Stimulated activated CD4-positive, alpha-beta T cell treated with anti-CD3 and anti-CD28 coated beads, Interleukin-1b, Interleukin-23, amount 100 ng/mL, for 1 hour (primary cell): ENCODE results near the gene CCDC177.

ENCODE experiments used
- DNase-seq, 2 donors: peaks; one replicate each; pipeline ENCODE4 v3.0.0-alpha.2; 2020; ENCODE audit warnings: low read depth in 2 of 2

The CCDC177 gene

DNA sequence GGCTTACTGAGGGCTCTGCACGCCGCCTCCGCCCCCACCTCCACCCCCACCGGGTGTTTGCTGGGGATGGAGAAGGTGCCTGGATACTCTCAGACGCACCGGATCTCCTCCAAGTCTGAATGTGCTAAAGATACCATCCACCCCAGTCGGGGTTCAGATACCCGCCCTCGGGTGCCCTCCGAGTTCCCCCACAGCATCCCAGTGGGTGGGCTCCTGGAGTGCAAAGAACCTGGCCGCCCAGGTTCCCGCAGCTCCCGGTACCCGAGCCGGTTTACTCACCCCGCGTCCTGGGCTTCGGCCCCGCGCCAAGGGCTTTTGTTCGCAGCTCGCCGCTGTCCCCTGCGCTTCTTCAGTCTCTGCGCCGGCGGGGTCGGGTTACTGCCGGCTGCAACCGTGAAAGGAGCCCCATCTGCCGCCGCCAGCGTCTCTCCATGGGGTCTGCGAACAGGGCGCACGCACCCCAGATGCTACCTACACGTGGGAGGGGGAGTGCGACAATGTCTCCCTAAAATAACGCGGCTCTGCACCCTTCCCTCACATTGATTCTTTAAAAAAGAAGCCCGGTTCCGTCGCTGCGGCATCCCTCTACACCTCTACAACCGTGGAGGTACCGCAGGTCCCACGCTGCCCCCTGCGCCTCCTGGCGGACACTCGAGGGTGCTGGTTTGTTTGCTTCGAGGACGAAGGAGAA lies at the start of gene CCDC177:
Gene CCDC177 (minus strand): TSS at position 609 of the 691 bp plus-strand sequence. CDS start 1,249 bp downstream, outside the sequence.
- DNase-seq, result peak; percentile 50 to 62

DNA sequence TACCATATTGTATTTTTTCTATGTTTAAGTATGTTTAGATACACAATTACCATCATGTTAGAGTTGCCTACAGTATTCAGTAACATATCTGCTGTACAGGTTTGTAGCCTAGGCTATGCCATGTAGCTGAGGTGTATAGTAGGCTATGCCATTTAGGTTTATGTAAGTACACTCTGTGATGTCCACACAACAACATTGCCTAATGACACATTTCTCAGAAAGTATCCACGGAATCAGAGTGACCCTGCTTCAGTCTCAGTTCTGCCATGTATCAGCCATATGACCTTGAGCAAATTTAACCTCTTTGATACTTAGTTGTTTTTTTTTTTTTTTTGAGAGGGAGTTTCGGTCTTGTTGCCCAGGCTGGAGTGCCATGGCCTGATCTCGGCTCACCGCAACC lies 49.5 kb upstream of the CCDC177 start:
- DNase-seq, result no peak

DNA sequence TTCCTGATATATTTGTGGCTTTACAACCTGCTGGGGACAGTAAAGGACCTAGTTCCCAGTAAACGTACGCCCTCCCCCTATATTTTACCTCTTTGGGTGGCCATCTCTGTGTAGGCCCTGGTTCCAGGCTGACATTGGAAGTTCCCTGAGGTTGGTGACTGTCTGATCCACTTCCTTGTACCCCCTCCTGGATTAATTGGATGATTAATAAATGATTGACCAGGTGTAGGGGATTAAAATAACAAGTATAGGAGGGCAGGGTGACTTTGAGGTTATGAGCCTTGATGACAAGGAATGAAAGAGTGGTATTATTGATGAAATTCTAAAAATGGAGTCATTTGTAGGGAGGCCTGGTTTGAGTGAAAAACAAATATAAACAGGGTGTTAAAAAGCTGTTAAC lies 46.3 kb upstream of the CCDC177 start:
- DNase-seq, result no peak

DNA sequence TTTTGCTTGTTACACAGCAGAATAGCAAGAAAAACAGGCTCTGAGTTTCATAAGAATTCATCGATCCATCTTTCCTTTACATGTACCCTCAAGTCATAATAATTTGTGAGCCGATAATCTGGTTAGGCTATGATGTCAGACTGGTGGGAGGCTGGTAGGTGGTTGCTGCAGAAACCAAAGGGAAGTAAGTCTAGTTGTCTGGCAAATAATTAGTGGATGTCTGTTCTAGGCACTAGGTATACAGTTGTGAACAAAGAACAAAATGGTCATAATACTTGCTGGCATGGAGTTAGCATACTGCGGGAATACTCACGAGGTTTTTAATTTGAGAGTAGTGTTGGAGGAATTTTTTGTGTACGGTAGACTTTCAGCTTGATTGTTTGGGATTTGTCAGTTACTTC lies 45.5 kb upstream of the CCDC177 start:
- DNase-seq, result no peak

DNA sequence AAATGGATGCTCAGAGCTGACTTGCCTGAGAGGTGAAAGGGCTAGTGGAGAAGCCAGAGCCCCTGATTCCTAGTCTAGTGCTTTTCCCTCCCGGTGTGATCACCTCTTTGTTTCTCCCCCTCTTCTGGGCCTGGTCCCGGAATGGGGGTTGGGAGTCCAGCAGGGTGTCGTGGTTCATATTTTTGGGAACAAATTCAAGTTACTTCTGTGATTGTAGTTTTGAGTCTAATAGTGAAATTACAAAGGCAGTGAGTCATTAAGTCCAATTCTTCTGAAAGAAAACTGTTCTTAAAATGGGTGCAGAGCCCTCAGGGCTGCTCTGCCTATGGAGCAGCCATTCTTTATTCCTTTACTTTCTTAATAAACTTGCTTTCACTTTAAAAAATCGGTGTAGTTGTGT lies 44.3 kb upstream of the CCDC177 start:
- DNase-seq, result no peak

DNA sequence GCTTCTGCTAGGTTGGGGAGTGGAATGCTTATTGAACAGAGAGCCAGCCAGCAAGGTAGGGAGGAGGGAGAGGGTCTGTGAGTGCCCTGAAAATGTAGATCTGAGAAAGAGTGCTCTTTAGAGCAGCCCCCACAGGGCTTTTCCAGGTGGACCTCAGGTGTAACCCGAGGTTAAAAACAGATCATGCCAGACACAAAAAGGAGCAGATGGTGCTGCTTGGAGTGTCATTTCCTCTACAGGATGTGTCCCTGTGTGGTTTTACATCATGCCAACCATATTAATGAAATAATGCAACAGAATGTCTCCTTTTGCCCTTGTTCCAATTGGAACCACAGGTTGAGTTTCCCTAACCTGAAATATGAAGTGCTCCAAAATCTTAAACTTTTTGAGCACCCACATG lies 43.1 kb upstream of the CCDC177 start:
- DNase-seq, result no peak

DNA sequence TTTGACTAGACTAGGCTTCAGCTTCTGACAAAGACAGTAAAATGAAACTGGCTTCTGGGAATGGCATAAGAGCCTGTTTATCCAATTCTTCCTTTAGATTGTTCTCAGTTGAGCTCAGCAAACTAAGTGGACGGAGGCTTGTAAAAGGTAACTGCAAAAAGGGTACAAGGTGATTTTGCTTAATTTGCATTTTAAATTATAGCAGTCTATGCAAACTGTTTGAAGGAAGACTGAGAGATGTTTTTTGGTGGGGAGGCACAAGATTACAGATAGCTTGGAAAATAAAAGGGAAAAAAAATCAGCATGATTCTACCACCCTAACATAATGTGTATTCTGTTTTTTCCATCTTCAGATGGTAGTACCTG lies 41.7 kb upstream of the CCDC177 start:
- DNase-seq, result no peak

DNA sequence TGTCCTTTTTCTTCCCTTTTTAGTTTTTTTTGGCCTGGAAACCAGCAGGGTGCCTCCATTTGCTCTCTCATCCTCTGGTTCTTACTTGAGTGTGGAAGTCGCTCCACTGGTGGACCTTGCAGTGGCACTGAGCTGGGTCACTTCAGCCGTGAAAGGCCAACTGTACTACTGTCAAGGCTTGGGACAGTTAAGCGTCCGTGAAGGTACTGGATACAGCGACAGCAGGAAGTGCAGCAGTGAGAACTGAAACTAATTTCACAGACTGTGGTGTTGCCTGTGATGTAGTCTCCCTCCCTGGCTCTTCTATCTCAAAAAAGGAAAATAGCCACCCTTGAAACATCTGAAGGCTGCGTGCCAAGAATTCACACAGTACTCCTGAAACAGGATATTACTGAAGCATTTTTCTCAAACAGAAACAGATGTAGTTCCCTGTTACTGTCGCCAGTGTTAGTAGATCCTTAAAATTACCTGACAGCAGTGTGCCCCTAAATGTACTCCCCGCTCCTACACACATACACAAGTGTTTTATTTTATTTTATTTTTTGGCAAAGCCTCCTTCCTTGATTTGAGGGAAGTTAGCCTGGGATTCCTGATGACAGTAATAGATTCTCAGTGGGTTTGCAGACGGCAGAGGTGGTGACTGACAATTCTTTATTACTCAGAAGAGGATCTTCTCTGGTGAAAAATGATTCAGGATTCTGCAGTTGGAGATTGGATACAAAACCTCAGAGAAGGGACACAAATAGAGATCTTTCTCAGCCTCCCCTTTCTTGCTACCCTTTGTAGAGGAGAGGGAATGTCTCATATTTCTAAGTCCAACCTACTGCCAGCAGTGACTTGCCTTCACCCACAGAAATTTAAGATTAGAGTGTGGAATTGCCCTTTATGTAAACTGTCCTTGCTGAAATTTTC lies 41.1 kb upstream of the CCDC177 start:
- no peak for DNase-seq

DNA sequence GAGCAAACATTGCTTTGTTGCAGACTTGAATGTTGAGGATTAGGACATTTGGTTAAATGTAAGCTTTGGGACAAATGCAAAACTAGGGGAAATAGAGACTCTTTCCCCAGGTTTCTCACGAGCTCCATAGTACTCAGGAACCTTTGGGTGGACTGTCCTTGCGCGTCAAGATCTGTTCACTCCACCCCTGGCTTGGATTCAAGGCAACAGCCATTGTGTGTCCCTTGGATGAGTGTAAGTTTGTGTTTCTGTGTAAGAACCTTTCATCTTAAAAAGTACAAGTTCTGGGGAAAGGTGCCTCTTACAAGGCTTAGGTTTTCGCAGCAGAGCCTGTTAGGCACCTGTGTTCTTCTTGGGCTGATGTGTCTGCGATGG lies 40.4 kb upstream of the CCDC177 start:
- no peak for DNase-seq

DNA sequence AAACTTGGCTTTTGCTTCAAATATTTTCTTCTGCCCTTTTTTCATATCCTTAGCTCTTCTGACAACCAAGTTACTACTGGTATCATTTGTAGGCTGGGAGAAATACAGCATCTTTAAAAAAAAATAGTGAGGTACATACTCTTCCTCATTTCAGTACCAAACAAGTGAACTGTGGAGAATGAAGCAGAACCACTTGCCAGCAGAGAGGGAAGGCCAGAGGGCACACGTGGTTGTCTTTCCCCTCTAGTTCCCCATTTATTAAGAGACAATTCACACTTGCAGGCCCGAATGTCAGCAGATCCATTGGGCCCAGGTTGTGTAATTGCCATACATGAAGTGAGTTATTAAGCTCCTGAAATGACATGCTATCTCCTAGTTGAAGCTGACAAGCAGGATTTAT lies 39.9 kb upstream of the CCDC177 start:
- DNase-seq, result no peak

DNA sequence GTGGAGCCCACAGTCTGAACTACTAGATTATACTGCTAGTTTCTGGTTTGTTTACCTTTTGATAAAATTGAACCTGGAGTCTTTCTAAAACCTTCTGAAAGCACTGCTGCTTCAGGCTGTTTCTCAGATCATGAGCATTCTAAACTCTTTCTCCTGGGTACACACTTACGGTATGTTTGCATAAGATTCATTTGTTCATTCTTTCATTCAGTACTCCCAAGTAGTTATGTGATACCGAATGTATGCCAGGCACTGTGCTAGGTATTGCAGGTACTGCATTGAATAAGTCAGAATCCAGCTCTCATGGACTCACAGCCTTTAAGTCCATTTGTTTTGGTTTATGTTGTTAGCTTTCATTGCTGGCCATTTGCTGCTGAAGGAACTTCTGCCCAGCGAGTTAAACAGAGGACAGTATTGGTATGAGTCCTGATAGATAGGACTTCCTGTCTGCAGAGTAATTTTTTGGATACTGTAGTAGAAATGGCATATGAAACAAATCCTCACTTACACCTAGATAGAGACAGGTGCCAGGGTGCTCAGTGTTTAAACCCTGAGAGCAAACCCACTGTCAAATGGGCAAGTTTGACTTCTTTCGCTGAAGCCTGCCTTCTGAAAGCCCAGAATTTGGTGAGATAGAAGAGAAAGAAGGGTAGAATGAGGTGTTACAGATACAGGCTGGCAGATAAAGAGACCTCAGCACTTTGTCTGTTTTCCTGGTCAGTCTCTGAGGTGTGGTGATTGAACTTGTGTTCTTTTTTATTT lies 38.8 kb upstream of the CCDC177 start:
- DNase-seq, result no peak

DNA sequence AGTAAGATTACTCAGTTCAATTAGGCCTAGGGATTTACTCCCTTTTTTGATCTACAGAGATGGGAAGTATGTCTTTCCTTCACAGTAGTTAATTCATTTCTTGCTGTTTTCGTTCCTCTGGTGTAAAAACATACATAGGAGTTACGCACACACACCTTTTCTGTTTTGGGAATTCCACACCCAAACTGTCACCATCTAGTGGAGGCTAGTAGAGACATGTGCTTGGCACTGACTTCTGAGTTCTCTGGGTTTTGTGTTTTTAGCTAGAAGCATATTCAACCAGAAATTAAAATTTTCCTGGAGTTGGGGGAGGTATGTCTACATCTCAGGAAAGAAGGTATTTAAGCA lies 38.1 kb upstream of the CCDC177 start:
- no peak for DNase-seq

DNA sequence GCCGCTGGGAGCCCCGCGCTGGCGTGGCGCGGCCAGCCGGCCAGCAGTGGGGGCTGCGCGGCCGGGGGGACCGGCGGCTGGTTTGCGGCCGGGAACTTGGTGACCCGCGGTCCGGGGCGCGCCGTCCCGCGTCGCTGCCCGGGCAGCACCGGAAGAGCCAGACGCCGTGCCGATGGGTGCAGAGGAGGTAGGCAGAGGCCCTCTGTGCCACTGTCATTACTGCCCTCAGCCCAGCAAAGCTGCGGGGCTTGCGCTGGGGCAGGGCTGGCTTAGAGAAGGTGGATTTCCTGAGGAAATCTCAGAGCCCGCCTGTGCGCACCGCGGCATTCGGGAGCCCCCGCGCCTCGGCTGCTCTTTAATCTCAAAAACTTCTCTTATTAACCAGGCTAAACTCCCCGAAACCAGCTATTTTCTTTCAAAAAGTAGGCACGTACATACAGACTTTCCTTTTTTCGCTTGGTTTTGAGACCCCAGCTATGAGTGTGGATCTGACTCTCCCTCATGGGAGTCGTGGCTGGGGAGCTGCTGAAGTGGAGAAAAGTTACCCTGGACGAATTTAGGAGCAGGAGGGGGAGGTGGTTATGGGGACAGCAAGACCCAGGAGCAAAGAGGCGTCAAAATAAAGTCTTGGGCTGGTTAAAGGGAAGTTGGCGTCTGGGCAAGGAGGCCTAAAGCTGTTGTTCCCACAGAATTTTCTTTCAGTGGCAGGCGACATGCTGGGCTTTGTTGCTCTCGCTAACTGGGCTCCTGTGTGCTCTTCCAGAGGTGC lies 37.5 kb upstream of the CCDC177 start:
- no peak for DNase-seq

DNA sequence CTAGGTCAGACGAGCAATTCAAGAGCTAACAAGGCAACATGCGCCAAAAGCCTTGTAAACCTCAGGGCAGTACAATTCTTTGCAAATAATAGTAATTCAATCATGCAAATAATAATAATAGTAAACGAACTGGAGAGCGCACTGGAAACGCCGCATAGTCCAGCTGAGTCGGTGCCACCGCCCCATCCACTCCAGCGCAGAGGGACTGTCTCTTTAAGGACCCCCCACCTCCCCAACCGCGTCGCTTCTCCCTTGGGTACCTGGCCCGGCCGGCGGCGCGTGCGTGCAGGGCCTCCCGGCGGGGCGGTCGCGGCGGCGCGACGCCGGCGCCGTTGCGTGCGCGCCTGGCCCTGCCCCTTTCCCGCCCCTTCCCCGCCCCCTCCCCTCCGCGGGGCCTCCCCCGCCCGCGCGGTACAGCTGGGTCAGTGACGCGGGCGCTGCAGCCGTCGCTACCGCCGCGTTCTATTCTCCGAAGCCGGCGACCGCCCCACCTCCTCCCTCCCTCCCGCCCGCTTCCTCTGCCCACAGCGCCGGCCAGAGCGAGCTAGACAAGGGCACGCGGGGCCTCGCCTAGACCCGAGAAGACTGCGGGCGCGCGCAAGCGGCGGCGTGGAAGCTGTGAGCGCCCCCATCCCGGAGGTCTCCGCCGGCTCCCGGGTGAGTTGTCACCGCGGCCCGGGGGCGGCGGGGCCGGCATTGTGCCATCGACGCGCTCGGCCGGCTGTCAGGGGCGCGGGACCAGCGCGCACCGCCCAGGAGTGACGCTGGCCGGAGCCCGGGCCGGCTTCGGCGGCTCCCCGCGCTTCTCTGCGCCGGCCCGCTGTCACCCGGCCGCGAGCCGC lies 36.7 kb upstream of the CCDC177 start, which contains the start of gene SUSD6:
Gene SUSD6 (plus strand): TSS at position 425 of the 842 bp plus-strand sequence. CDS start 46,997 bp downstream, outside the sequence.
- DNase-seq, result peak; percentile 69 to 79

DNA sequence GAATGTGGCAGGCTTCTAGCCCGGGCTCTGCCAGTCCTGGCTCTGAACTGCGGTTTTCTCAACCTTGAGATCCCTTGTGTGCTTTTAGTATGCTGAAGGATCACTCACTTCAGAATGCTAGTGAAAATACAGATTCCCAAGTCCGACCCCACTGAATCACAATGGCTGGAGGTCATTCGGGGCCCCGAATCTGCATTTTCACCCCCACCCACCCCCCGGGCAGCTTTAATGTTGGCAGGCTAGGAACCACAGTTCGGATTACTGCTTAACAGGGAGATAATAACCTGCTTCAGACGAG lies 36.2 kb upstream of the CCDC177 start:
- no peak for DNase-seq

DNA sequence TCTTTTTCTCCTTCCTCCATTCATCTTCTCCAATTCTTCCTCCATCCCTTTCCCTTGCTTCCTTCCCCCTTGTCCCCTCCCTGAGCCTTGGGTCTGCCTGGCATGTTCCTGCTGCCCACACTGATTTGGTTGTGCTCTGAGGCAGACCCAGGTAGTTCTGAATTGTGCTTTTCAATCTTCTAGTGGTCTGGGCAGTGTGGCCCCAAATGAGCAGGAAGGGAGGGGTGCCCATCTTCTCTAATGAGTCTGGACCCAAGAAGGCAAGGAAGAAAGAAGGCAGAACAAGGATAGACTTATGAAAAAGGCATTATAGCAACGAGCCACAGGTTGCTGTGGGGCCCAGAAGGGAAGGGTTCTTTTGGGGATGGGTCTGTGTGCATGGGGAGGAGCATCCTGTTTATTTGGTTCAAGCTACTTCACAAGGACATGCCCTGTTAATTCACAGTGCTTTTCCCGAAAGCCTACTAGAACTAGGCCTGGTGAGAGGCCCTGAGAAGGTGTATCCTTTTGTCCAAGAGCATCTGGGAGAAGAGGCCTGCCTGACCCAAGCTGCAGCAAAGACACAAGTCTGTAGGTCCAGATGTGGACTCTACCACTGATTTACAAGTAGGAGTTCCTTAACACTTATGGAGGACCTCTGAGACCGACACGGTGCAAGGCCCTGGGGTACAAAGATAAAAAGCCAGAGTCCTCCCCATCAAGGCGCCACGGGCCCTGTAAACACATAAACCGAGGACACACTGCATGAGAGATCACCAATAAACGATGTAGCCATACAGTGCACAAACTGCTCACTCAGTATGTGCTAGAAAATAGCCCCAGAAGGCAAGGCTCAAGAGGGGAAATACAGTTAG lies 35.6 kb upstream of the CCDC177 start:
- no peak for DNase-seq

DNA sequence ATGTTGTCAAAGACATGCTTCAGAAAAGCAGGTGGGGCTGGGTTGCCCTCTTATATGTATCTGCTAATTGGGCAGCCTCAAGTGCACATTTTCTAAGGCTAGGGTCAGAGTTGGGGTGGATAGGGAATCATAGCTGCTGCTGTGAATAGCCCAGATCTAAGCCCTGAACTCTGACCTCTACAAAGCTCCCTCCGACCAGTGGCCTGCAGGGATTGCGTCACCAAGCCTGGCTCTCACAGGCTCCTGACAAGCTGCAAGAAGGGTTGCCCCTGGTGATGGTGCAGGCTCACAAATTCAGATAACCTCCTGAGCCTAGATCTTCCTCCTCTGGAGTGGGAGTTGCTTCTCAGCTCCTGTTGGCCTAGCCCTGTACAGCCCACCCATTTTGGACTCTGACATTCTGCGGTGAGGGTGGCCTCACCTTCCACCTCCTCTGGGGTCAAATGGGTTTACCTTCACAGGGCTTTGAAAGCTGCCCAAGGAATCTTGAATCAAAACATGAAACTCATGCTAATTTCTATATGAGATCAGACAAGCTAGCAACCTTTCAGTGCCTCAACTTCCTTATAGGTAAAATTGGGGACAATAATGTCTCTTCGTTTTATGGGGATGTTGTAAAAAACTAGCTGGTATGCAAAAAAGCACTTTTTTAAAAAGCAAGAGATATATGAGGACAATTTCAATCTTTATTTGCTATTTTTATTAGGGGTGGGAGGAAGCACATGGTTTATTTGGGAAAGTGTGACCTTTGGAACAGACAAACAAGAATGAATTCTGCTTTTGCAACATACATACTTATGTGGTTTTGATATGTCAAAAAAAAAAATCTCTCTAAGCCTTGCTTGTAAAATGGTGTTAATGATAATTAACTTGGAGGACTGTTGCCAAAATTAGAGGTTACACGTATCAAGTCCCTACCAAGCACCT lies 31.9 kb upstream of the CCDC177 start:
- DNase-seq, result no peak

DNA sequence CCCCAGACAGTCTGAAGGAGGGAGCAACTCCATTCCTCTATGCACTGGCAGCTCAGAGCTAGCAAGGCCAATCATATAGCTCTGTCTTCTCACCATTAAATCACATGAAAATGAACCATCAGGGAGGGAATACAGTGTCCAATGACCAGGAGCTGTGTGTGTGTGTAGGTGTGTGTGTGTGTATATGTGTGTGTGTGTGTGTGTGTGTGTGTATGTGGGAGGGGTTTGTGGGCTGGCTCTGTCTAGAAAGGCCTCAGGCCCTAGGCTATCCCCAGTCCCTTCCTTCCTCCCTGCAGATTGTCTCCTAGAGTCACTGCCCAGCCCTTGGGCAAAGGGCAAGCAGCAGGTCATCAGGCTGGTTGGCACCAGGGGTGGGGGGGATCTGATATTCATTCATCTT lies 31.1 kb upstream of the CCDC177 start:
- no peak for DNase-seq

DNA sequence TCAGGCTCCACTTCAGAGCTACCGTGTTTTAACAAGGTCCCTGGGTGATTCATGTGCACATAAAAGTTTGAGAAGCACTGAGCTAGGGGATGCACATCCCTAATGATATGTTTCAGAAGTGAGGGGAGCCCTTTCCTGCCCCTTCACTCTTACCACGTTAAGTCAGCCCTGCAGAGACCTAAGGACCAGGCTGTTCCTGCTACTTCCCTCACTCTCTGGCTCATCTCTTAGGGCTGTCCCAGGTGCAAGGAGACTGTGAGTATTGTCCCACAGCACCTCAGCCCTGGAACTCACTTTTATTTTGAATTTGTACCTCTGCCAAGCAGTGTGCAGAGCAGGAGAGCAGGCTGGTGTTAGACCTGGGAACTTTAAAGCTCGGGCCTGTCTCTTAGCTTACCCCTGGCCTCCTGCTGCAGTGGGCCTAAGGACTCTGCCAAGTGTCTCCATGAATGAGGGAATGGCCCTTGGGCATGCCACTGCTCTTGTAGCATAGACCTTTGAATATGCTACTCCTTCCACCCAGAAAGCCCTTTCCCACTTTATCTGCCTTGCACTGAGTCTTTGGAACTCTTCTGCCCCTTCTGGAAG lies 25.7 kb upstream of the CCDC177 start:
- DNase-seq, result no peak
